ENCODE results near the gene MLLT6. TPM values are rescaled to one million over a fixed set of nuclear protein-coding genes. Genes with fewer than 3 reads are reported as not detected.

MLLT6 gene
- total and polyA plus RNA-seq, 10 of the 15 experiments (the other 5 are each of a cell fraction or from before 2014, with no cell fraction given), result 4.8 to 105 (median 36.3) TPM

GRCh38 chr17:38745545-38745944, 40.5 kb downstream of the MLLT6 start:
- ATAC-seq, result no peak
- TF ChIP-seq SMAD1 (IDR thresholded peaks at IDR 0.05; ENCODE audit: low read depth, partially characterized antibody) (peak; percentile 46), TAF1 (IDR thresholded peaks at IDR 0.05; ENCODE audit: borderline replicate concordance, low read depth, low read length) (no peak), DPF2 (IDR thresholded peaks at IDR 0.05) (0 out of 2 replicates have a peak, but pooled peaks have one; percentile 30), IKZF1 (conservative IDR thresholded peaks at IDR 0.05) (peak; percentile 17; the same call in 1 of the 2 replicates), LARP7 (IDR thresholded peaks at IDR 0.05) (no peak)
- Histone ChIP-seq H3K9me3 (replicated peaks; ENCODE audit: control insufficient read depth, insufficient read depth, low read length) (no peaks in the 10 kb centered on the region), H3K79me2 (ENCODE audit: control insufficient read depth, insufficient read depth, low read length) (peaks cover 43% of the 10 kb centered on the region), H3K4me1 (ENCODE audit: control insufficient read depth, insufficient read depth, low read length) (peaks cover 37% of the 10 kb centered on the region), H3K4me2 (ENCODE audit: control insufficient read depth, insufficient read depth) (peak overlapping the region; percentile 81), H3K36me3 (ENCODE audit: control insufficient read depth in 2 of 2, insufficient read depth in 2 of 2, low read length in 1 of 2) (no peaks in the 10 kb centered on the region), H3K27ac (ENCODE audit: control insufficient read depth, insufficient read depth) (peak overlapping the region; percentile 34; the same call in 1 of the 2 replicates), H3K4me3 (peak overlapping the region; percentile 95; the same call in 1 of the 2 replicates), H3K27me3 (replicated peaks in 1 of 2; ENCODE audit: control insufficient read depth in 2 of 2, insufficient read depth in 2 of 2, low read length in 1 of 2) (no peaks in the 10 kb centered on the region; a peak in 1 of 4 replicates), H3K9ac (ENCODE audit: control insufficient read depth, insufficient read depth, low read length) (no peak overlapping the region), H4K20me1 (ENCODE audit: control insufficient read depth, insufficient read depth) (no peaks in the 10 kb centered on the region), H2AFZ (ENCODE audit: control insufficient read depth, low read depth, low read length) (no peak overlapping the region)
- ChIA-PET POLR2A (interaction anchor here (1.0 kb wide), 1 partner anchor 39 kb away, joined by 3 read pairs; no protein-coding TSS in a partner anchor), SMC1A (ENCODE audit: uncharacterized antibody, unreplicated experiment) (interaction anchor here (1.4 to 1.8 kb wide), 5 partner anchors 41 to 408 kb away, joined by 3 to 6 read pairs (median 4); partner anchors contain the start of gene MLLT6), RAD21 (ENCODE audit: unreplicated experiment) (interaction anchor here (0.9 to 1.8 kb wide), 4 partner anchors 10 to 78 kb away, joined by 3 to 8 read pairs (median 4); no protein-coding TSS in a partner anchor), CTCF (interaction anchor here (0.6 to 4.1 kb wide), 3 partner anchors 10 to 1347 kb away, joined by 4 to 47 read pairs (median 23); no protein-coding TSS in a partner anchor)
- no peak for FAIRE-seq
- WGBS (ENCODE audit: insufficient coverage, insufficient replicate concordance, low lambda C conversion rate, missing lambda C conversion rate), result 48% methylated on average over 4 of the region's 4 CpGs
- in situ Hi-C loops (cut with MboI), result no loop called here
- no peak for DNase-seq (ENCODE audit: low read depth, low spot score)
- intact Hi-C loops (cut with micrococcal nuclease; ENCODE audit: unreplicated experiment), result no loop called here
- no TSS peak for BruUV-seq (replicated peaks)
